ENCODE results near the gene SASH1. TPM values are rescaled to one million over a fixed set of nuclear protein-coding genes. Genes with fewer than 3 reads are reported as not detected.

The SASH1 gene
- total and polyA plus RNA-seq, 2 of the 8 experiments (the other 6 are each of a cell fraction or from before 2014, with no cell fraction given), result 6.0 to 20.2 TPM

GRCh38 chr6:148460876-148461646 is 118.4 kb downstream of the SASH1 start (continued):
- TF ChIP-seq RNF2 (IDR thresholded peaks at IDR 0.05; ENCODE audit: borderline replicate concordance, low read depth, low read length, missing control alignments, poor library complexity, severe bottlenecking), result no peak
- TF ChIP-seq CREB1 (IDR thresholded peaks at IDR 0.05), result no peak
- no peak for TF ChIP-seq EZH2 (IDR thresholded peaks at IDR 0.05; ENCODE audit: low read depth, low read length, severe bottlenecking)

Data from H1 (cell line).